ENCODE measurements around the gene EIF3B.

DNA sequence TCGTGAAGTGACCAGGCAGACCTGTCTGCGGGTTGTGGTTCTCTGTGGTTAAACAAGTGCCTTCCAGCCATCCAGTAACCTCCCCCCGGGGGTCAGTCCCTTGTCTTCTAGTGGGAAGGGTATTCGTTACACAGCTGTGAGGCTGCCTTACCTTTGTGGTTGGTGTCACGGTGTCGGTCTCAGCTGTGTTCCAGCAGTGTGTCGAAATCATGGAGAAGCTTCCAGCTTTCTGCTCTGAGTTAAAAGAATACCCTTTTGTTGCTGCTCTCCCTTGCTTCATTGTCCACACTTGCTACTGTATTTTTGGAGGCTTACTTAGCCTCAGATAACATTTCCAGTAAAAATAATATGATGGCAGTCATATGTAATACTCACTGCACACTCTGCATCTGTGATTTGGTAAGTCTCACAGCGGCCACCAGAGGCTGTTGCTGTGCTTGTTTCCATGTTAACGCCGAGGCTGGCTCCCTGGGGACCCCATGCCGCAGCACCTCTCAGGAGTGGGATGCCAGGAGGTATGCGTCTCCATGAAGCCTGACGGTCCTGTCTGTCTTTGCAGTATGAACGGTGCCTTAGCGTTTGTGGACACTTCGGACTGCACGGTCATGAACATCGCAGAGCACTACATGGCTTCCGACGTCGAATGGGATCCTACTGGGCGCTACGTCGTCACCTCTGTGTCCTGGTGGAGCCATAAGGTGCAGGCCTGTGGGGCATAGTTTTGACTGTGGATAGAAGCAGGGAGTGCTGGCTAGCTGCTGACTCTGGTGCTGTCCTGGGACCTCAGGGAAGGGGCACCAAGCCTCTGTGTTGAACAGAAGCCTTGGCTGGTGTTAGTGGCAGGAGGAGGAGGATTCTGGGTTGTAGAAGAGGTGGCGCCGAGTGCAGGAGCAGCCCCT lies 20.5 kb downstream of the EIF3B start:
- TF ChIP-seq, protein P1, sequence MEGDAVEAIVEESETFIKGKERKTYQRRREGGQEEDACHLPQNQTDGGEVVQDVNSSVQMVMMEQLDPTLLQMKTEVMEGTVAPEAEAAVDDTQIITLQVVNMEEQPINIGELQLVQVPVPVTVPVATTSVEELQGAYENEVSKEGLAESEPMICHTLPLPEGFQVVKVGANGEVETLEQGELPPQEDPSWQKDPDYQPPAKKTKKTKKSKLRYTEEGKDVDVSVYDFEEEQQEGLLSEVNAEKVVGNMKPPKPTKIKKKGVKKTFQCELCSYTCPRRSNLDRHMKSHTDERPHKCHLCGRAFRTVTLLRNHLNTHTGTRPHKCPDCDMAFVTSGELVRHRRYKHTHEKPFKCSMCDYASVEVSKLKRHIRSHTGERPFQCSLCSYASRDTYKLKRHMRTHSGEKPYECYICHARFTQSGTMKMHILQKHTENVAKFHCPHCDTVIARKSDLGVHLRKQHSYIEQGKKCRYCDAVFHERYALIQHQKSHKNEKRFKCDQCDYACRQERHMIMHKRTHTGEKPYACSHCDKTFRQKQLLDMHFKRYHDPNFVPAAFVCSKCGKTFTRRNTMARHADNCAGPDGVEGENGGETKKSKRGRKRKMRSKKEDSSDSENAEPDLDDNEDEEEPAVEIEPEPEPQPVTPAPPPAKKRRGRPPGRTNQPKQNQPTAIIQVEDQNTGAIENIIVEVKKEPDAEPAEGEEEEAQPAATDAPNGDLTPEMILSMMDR (IDR thresholded peaks at IDR 0.05; ENCODE audit: low read length): no peak
- no peak for TF ChIP-seq EZH2 (IDR thresholded peaks at IDR 0.05; ENCODE audit: borderline replicate concordance, low read length)
